Peyer's patch (tissue), 4 donors: ENCODE measurements around the gene KIAA2012.

Source experiments
- POLR2A ChIP-seq, 2 donors: fragments of 450-650 bp; IDR thresholded peaks; one replicate each; pipeline ENCODE4 v1.5.1; 2017; ENCODE audit warnings: antibody characterized with exemption in 2 of 2, mild to moderate bottlenecking in 2 of 2, moderate library complexity in 2 of 2
- TF ChIP-seq, protein P1 (sequence below), 6 experiments: fragments of 450-650 bp in 4 of 6; fragments of 200-600 bp in 2 of 6; sonication (generic) in 1 of 6; IDR thresholded peaks; one replicate each; pipeline ENCODE4 v1.5.1; 2017 to 2019; ENCODE audit warnings: antibody characterized with exemption in 6 of 6, mild to moderate bottlenecking in 3 of 6, moderate library complexity in 1 of 6

- TF ChIP-seq, protein P1, sequence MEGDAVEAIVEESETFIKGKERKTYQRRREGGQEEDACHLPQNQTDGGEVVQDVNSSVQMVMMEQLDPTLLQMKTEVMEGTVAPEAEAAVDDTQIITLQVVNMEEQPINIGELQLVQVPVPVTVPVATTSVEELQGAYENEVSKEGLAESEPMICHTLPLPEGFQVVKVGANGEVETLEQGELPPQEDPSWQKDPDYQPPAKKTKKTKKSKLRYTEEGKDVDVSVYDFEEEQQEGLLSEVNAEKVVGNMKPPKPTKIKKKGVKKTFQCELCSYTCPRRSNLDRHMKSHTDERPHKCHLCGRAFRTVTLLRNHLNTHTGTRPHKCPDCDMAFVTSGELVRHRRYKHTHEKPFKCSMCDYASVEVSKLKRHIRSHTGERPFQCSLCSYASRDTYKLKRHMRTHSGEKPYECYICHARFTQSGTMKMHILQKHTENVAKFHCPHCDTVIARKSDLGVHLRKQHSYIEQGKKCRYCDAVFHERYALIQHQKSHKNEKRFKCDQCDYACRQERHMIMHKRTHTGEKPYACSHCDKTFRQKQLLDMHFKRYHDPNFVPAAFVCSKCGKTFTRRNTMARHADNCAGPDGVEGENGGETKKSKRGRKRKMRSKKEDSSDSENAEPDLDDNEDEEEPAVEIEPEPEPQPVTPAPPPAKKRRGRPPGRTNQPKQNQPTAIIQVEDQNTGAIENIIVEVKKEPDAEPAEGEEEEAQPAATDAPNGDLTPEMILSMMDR (IDR thresholded peaks at IDR 0.05) = no peak
- TF ChIP-seq POLR2A (IDR thresholded peaks at IDR 0.05) = no peak
Measured at GRCh38 chr2:202064171-202064880, 8.7 kb upstream of the KIAA2012 start.
